Measurements from ENCODE around the gene DDX25.
A peak's percentile ranks its signal among the peaks of the same experiment; 100 is the strongest.
"Not testable (repeated sequence)": the region's sequence is repeated elsewhere in the genome, so short reads cannot be mapped to it uniquely, and the experiment has no call there.

DDX25 gene

GRCh38 chr11:125910226-125910849 lies 6.0 kb downstream of the DDX25 start:
- no peak for DNase-seq

GRCh38 chr11:125914601-125915000 lies 10.3 kb downstream of the DDX25 start:
- not testable (repeated sequence) for DNase-seq

GRCh38 chr11:125916683-125917347 lies 12.5 kb downstream of the DDX25 start:
- DNase-seq = no peak

DNA sequence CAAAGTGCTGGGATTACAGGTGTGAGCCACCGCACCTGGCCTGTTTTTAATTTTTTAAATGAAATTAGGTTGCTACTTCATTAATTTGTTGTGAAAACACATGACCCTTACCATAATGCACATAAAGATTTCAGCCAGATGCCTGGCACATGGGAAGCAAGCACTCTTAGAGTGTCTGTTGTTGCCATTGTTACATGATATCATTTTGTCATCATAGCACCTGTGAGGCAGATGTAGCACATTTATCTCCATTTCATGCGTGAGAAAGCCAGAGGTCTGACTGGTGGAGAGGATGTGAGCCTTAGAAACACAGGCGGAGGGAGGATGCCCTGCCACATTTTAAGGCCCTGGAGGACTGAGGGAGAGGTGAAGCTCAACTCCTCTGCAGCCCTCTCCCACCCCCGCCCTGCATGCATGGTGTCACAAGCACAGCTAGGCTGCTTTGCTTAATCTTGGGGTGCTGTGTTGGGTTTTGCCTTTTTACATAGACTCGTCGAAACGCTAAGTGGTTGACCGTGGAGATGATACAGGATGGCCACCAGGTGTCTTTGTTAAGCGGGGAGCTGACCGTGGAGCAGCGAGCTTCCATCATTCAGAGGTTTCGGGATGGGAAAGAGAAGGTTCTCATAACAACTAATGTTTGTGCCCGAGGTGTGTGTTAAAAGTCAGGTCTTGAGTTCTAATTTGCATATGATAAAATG lies 14.0 kb downstream of the DDX25 start:
- no peak for DNase-seq

- no peak for DNase-seq
Measured at GRCh38 chr11:125921042-125921441, 16.7 kb downstream of the DDX25 start.

DNA sequence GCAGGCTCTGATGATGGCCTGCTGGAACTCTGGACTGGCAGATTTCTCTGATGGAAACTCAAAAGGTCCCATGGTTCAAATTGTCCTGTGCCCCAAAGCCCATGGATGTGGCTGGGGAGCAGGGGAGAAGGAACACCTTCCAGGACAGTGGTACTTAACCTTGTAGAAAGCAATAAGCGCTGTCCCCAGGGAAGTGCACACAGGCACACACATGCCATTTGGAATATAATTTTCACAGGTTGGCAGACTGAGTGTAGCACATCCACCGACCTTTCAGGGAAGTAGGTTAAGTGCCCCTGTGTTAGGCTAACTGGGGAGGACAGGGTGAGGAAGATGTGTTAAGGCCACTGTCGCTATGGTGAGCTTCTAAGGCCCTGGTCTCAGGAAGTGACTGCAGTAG lies 17.8 kb downstream of the DDX25 start:
- DNase-seq = no peak

- peak; percentile 74 for DNase-seq
Measured at GRCh38 chr11:125923012-125923579, 18.8 kb downstream of the DDX25 start.

GRCh38 chr11:125923633-125924032 lies 19.3 kb downstream of the DDX25 start:
- DNase-seq = no peak

- no peak for DNase-seq
Measured at GRCh38 chr11:125924384-125925007, 20.2 kb downstream of the DDX25 start.

DNA sequence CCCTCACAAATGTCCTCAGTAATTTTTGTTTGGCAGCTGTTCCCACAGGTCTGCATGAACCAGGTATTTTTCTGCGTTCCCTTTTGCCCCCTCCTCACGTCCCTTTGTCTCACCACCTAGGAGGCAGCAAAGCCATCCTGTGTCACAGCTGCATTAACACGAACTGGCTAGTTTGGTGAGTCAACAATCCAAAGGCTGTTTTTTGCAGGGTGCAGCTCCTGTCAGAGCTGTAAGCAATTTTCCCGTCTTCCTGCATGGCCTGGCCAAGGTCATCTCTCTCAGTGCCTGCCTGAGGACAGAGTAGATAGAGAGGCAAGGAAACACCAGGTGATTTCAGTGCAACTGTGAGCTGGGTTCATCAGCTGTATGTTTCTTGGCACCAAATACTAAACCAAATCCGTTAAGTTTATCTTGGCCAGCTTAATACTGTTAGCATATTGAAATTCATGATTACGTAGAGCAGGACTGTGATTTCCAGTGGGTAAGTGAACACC lies 21.0 kb downstream of the DDX25 start:
- no peak for DNase-seq

- DNase-seq = no peak
Measured at GRCh38 chr11:125925804-125926203, 21.5 kb downstream of the DDX25 start.

GRCh38 chr11:125926682-125927081 lies 22.4 kb downstream of the DDX25 start:
- DNase-seq = no peak

- DNase-seq = no peak
Measured at GRCh38 chr11:125929445-125930075, 25.3 kb downstream of the DDX25 start.

DNA sequence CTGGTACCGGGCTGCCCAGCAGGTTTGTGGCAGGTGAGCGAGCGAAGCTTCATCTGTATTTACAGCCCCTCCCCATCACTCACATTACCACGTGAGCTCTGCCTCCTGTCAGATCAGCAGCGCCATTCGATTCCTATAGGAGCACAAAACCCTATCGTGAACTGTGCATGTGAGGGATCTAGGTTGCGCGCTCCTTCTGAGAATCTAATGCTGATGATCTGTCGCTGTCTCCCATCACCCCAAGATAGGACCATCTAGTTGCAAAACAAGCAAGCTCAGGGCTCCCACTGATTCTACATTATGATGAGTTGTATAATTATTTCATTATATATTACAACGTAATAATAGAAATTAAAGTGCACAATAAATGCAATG lies 25.8 kb downstream of the DDX25 start:
- DNase-seq = no peak

DNA sequence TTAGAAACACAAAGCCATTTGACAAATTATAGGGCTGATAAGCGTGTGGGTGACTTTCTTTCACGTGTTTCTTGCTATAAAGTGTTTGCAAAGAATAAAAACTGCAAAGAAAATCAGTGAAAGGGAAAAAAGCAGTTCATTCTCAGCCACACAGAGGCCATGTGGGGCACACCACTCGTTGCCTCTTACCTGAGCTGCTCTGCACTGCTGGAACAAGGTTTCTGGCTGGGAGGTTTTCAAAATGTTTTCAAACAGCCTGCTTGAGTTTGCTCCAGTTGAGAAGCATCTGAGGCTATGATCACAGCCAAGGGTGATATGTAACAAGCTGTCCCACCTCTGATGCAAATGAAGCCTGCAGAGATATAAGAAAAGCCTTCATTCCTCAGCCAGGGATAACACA lies 26.8 kb downstream of the DDX25 start:
- DNase-seq = no peak

- no peak for DNase-seq
Measured at GRCh38 chr11:125931668-125932067, 27.4 kb downstream of the DDX25 start.

DNA sequence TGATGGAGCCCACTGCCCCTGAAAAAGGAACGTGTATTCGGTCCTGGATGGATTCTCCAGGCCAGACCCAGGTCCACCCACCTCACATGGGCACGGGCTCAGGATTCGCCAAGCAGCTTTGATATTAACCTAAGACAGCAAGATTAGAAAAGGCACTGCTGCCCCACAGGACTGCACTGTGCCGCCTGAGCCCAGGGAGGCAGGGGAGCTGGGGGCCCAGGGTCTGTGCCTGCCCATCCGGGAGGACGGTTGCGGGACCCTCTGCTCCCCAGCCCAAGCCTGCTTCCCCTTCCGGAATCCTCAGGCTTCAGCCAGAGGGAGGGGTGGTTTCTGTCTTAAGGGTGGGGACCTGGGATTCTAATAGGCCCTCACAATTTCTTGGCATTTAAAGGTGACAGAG lies 28.0 kb downstream of the DDX25 start:
- no peak for DNase-seq

- no peak for DNase-seq
Measured at GRCh38 chr11:125933030-125933813, 28.9 kb downstream of the DDX25 start.

GRCh38 chr11:125934473-125934872 lies 30.2 kb downstream of the DDX25 start:
- DNase-seq = no peak

GRCh38 chr11:125935056-125935455 lies 30.7 kb downstream of the DDX25 start:
- DNase-seq = no peak

GRCh38 chr11:125935618-125936199 lies 31.4 kb downstream of the DDX25 start:
- no peak for DNase-seq

DNA sequence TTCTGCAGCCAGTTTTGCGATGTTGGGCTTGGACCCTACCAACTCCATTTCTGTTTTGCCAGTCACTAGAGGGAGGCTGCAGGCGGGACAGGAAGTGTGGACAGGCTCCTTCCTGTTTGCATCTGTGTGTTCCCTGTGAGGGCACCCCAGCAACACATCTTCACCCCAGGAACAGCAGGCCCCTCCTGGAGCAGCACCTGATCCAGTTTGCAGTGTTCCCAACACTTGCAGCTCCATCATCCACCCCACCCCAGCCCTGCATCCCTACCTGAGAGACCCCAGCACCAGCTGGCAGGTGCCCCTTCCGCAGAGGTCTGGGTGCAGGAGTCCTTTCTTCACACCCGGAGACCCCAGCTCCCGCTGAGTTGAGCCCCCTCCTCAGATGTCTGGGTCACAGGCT lies 34.1 kb downstream of the DDX25 start:
- no peak for DNase-seq
